ENCODE data around the gene NPBWR2.

Gene NPBWR2

DNA sequence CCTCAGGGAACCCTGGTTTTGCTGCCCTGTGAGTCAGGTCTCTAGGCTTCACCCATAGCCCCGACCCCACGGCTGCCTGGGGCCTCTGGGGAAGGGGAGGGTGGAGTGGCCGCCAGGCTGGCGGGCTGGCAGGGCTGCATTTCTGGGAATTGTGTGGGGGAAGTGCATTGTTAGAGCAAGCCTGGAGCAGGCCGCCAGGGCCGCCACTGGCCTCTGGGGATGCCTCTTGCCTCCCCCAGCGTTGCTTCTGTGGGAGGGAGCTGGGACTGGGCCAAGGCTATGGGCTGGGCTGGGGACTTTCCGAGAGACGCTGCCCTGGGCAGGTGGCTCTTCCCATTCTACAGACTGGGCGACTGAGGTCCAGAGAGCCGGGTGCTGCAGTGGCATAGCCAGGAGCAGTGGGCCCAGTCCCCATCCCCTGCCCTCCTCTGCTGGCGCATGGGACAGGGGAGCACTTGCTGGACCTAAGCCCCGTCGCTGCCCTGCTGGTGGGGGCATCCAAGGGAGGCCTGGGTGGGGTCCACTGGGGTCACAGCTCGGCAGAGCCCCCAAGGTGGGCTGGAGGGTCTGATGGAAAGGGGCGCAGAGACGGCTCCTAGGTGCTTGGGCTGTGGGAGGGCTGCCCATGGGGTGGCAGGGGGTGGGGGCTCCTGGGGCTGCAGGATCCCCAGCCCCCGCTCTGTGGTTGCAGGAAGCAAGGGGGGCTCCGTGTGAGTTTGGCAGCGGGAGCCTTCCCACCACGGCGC, 51.3 kb downstream of the NPBWR2 start:
- no peak for DNase-seq (ENCODE audit: low read depth)

GRCh38 chr20:64055396-64055892, 51.9 kb downstream of the NPBWR2 start:
- DNase-seq (ENCODE audit: low read depth), result no peak

DNA sequence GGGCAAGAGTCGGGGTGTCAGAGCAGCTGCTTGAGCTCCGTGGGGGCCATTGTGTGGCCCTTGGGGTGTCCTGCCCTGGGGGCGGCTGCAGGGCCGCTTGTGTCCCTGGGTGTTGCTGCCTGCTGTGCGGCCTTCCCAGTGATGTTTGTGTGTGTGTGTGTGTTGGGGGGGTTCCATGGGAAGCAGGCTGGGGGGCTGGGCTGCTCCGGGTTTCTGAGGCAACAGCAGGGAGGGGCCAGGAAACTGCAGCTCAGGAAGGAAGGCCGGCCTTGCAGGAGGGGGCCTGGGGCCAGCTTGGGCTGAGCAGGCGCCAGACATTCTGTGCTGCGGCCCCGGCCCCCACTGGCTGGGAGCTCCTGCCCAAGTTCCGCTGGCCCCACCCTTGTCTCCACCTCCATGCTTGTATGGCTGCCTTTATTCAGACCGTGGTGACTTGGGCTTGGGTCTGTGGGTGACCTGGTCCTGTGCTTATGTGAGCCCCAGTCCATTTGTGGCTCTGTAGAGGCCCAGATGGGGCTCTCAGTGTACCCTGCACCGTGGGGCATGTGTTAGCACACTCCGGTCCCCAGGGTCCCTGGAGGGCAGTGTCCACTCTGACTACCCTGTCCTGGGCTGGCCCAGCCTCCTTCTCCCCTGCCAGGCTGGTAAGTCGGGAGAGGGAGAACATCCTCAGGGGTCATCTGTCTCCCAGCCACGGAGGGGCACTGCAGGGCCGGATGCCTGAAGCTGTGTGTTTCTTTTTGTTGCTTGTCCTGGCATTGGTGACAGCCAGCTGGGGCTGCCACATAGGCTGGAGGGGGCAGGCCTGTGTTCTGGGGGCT, 53.3 kb downstream of the NPBWR2 start:
- DNase-seq (ENCODE audit: low read depth), result no peak
